Midbrain (tissue), 1 donor: ENCODE results near the gene FBXO42.

ENCODE experiments used
- DNase-seq: peaks from one replicate; lab custom pipeline; 2025; lab: John Stamatoyannopoulos, UW

The FBXO42 gene

DNA sequence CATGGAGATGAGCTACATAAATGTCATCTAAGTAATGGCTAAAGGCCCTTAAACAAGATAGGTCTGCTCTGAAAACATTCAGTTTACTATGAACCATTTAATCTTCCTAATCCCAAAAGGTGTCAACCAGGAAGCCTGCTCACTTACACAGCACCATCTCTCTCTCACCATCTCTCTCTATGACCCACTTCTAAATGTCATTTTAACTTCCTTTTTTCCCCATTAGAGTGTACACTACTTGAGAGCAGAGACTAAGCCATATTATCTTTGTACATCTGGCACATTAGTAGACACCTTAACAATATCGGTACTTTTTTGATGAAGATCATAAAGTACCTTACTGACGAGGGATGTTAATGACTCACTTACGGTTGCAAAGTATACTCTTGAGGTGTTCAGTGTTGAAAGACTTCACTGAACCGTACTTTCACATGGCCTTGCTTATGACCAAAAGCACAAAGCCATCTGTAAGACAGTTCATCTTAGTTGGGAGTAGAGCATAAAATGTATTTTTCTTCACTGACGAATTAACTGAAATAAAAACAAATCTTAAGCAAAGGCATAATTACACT, 25.4 kb downstream of the FBXO42 start:
- no peak for DNase-seq

DNA sequence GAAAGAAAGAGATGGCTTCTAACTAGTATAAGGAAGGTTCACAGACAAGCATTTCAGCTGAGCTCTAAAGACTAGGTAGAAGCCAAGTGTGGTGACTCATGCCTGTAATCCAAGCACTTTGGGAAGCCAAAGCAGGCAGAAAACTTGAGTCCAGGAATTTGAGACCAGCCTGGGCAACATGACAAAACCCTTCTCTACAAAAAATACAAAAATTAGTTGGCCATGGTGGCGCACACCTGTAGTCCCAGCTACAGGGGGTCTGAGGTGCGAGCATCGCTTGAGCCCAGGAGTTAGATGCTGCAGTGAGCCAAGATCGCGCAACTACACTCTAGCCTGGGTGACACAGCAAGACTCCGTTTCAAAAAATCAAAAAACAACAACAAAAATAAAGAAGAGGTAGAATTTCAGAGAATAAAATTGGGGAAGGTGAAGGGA, 27.8 kb downstream of the FBXO42 start:
- no peak for DNase-seq

DNA sequence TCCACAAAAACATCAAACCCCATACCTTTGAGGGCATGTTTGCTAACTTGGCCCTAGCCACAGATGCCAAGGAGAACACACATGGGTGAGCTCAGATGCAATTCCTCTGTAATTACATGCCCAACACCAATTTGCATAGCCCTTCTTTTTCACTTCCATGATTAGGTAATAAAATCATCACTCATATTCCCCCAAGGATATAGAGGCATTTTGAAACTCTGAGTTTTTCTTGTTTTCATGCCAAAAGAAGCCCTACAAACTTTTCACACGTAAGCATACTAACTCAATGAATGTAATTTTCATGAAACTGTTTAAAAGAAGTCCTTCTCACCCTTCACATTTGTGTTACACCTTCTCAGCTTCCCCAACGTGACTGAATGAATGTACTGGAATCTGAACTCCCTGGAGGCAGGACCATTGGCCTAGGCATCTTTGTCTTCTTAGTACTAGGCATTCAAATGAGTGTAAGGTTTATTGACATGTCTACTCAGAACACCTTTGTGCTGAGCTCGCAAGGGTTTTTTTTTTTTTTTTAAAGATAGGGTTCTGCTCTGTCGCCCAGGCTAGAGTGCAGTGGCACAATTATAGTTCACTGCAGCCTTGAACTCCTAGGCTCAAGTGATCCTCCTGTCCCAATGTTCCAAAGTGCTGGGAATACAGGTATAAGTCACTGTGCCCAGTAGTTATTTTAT, 31.0 kb downstream of the FBXO42 start:
- no peak for DNase-seq

DNA sequence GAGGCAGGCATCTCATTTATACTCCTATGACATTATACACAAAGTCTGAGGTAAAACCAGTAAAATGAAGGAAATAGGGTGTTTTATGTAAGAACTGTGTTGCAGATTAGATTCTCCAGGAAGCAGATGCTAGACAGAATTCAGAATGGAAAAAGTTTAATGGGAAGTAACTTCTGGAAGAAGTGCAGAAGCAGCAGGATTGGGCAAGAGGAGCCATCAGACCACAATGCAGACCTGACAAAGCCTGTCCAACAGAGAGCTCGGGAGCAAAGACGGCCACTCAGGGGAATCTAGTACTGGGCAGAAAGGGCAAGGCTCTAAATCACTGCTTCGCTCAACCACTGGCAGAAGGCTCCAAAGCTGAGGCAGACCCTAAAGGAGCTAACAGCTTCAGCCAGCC, 33.7 kb downstream of the FBXO42 start:
- no peak for DNase-seq

DNA sequence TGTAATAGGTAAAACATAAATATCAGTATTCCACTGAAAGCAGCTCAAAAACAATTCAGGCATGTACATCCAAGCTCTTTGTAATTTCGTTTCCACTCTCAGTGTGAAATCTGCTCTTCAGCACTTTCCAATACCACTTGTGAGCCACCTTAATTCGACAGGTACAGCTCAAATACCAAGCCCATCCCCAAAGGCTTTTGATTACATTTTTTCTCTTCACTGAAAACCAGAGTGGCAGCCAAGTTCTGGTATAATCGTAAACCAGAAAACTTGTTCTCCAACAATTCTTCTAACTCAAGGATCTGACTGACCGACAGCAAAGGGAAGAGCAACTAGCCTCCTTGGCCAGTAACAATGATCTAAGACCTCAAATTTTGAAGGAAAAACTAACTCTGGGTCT, 36.8 kb downstream of the FBXO42 start:
- no peak for DNase-seq

DNA sequence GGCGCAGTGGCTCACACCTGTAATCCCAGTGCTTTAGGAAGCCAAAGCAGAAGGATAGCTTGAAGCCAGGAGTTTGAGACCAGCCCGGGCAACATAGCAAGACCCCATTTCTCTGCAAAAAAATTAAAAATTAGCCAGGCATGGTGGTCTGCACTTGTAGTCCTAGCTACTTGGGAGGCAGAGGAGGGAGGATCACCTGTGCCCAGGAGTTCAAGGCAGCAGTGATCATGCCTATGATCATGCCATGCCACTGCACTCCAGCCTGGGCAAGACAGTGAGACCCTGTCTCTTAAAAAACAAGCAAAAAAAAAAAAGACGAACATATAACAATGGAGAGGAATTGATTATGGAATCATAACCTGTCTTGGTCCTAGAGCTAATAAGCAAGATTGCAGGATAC, 45.1 kb downstream of the FBXO42 start:
- no peak for DNase-seq

DNA sequence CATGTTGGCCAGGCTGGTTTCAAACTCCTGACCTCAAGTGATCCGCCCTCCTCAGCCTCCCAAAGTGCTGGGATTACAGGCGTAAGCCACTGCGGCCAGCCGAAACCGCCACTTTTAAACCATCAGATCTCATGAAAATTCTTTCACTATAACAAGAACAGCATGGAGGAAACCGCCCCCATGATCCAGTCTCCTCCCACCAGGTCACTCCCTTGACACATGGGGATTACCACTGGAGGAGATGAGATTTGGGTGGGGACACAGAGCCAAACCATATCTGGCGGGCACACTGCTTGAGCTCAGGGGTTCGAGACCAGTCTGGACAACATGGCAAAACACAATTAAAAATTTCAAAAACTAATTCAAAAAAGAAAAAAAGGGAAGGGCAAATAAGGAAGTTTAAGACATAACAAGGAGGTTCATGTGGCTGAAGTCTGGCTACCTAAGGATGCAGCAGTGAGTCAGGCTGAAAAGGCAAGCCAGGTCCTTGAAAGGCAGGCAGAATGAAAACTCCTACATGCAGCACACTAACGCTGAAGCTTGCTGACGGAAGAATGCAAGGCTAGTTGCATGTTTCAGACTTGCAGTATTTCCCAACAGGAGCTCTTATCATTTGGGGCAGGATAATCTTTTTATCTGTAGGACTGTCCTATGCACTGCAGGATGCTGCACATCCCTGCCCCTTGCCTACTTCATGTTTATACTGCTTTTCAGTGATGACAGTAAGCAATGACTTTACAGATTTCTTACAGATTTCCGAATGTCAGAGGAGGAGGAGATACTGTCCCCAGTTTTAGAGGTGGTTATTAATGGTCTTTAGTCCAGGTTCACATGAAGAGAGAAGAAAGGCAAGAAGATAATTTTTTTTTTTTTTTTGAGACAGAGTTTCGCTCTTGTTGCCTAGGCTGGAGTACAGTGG, 49.3 kb downstream of the FBXO42 start:
- no peak for DNase-seq

DNA sequence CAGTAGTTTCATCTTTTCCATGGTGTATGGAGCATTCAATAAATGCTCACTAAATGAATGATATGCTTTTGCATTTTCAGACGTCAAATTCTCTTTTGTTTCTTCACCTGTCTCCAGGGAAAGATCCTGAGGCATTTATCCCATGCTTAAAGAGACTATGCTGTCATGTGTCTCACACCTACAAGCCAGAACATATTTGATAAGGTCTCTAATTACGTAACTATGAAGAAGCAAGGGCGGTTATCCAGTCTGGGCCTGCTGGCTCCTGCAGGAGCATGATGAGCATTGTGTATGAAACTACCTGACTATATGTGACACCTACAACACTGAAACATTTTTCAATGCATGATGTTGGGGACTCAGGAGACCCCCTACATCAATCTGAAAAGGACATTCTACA, 51.8 kb downstream of the FBXO42 start:
- no peak for DNase-seq

DNA sequence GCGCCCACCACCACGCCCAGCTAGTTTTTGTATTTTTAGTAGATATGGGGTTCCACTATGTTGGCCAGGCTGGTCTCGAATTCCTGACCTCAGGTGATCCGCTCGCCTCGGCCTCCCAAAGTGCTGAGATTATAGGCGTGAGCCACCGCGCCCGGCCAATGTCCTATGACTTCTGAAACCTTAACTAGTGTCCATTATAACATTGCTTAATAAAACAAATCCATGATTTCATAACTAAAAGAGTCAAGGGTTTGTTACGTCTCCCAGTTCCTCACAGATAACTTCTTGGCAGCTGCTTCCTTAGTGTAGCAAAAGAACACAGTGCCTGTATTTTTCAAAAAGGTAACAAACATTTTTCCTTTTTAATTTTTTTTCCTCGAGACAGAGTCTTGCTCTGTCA, 53.6 kb downstream of the FBXO42 start:
- no peak for DNase-seq

DNA sequence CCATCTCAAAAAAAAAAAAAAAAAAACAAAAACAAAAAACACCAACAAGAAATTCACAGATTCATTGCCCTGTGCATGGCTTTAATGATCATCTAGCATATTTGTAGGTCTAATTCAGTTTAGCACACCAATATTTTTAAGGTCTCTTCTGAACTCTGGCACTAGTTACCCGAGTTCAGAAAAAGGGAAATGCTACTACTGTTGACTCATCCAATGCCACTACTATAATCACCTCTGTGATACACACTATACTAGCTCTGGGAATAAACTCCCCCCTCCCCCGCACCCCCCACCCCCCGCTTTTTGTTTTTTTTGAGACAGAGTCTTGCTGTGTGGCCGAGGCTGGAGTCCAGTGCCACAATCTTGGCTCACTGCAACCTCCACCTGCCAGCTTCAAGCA, 55.6 kb downstream of the FBXO42 start:
- no peak for DNase-seq

DNA sequence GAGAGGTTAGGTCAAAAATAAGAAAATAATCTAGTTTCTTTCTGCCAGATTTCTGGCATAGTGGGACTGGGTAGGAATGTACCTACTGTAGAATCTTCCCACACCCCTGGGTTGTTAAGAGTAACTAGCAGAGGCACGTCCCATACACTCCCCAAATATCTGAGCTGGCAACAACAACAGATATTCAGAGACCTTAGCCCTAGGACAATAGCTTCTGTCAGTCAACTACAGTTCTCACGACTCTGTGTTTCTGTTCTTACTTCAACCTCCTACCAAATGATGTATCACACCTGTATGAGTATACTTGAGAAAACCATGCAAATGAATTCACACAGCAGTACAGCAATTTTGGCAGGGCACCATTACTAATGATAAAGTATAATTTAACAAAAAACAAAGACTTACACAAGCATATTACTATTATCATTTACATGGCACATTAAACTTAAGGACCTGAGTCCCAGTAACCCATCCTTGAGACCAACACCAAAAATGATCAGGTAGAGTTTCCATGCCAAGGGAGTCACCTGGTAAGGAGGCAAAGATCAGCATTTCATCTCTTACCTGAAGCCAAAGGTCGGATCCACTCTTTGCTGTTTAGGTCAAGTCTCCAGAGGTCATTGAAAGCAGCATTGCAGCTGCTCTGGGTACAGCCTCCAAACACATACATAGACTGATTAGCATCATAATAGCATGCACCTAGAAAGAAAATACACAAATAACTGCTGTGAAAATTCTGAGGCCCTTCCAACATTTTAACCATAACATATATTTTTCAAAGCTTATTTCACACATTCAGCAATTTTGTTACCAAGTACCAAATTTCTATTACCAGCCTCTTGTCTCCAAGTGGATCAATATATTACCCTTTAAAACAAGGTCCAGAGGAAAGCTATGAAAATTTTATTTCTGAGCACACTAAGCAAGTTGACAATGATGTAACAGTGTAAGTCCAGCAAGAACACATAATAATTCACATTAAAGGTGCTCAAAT, 57.8 kb downstream of the FBXO42 start:
- no peak for DNase-seq

DNA sequence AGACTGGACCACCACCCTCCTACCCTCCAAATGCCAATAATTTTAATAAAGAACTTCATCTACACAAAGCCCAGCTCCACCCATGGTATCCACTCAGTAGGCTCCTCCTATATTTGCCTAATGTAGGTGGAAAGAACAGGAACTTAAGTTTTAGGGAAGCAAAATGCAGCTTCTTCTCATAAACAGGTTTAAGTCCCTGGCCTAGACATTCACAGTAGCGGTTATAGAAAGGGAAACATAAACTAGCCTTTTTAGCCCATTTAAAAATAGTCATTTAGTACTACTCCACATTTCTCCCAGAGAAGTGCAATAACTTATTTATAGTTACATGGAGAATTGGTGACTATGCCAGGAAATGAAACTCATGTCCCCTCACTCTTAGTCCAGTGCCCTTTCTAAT, 58.7 kb downstream of the FBXO42 start:
- no peak for DNase-seq

DNA sequence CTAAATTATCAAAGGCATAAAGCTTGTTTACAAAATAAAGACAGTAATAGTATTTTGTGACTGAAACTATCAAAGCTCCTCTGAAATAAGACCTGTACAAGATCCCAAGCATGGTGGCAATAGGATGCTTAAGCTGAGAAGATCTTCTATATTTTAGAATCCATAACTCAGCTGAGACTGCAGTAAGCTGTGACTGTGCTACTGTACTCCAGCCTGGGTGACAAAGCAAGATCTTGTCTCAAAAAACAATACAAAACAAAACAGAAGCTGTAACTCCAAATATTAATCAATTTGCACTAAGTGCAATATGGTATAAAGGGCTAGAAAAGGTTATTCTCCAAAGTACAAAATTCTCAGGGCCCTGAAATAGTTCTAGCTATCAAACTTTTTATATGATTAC, 59.5 kb downstream of the FBXO42 start:
- no peak for DNase-seq

DNA sequence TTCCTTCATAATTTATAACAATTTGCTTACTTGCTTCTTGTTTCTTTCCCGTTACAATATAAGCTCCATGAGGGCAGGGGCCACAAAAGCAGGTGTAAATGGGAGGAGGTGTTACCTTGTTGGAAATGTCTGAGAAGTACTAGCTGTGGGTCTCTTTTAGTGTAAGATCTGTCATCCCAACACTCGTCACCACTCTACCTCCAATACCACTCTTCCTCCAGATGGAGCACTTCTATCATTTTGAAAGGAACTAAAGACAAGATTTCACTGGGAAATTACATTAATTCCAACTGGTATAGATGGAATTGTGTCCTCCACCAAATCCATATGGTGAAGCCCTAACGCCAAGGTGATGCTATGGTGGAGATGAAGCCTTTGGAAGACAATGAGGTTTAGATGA, 62.3 kb downstream of the FBXO42 start:
- no peak for DNase-seq

DNA sequence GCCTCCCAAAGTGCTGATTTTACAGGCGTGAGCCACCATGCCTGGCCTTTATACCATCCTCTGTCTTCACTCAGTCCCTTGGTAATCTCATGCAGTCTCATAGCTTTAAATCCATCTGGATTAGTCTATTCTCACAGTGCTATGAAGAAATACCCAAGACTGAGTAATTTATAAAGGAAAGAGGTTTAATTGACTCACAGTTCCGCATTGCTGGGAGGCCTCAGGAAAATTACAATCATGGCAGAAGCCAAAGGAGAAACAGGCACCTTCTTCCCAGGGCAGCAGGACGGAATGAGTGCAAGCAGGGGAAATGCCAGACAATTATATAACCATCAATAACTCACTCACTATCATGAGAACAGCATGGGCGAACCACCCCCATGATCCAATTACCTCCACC, 66.2 kb downstream of the FBXO42 start:
- DNase-seq, result no peak

DNA sequence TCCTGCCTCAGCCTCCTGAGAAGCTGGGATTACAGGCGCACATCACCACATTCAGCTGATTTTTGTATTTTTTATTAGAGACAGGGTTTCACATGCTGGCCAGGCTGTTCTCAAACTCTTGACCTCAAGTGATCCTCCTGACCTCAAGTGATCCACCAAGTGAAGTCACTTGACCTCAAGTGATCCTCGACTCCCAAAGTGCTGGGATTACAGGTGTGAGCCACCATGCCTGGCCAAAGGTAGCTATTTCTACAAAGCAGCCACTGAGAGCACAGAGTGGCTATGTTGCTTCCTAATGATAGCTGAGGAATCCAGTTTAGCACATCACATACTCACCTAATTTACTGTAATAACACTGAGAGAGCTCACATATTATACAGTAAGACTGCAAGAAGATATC, 70.5 kb downstream of the FBXO42 start:
- no peak for DNase-seq

DNA sequence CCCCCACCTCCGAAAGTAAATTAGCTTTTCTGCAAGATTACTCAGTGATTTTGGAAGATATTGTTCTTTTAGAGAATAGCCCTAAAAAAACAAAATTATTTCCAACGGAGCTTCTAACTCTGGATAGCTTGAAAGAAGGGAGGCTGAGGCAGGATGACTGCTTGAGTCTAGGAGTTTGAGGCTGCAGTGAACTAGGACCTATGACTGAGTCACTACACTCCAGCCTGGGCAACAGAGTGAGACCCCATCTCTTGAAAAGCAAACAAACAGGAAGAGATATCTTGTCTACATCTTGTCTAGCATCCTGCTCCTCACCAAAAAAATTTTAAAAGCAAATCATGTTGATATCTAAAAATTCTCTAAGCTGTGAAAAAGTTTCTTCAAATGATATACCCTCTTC, 73.1 kb downstream of the FBXO42 start:
- DNase-seq, result no peak

DNA sequence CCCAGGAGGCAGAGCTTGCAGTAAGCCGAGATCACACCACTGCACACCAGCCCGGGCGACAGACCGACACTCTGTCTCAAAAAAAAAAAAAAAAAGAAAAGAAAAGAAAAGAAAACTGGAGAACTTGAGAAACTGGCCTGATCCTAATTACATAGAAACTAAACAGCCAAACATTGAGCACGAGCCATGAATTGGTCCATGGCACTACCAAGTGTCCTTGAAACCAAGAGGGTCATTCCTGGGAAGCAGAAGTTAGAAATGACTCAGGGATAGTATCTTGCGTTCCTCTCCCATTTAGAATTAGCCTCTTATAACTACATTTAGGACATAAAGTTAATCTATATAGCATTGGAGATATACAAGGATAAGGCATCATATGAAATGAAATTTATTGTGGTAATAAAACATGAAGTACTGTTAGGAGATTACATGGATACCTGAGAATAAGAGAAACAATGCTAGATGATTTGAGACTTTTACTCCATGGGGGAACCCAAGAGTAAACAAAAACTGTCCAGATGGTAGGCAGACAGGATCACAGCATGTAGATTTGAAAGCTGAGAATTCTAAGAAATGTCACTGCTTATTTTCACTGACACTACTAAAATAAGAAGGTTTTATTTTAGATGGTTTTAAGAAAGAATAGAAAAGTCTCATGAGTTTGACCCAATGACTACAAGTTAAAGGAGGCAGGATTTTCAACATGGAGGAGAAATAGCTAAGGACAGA, 75.8 kb downstream of the FBXO42 start:
- DNase-seq, result no peak

DNA sequence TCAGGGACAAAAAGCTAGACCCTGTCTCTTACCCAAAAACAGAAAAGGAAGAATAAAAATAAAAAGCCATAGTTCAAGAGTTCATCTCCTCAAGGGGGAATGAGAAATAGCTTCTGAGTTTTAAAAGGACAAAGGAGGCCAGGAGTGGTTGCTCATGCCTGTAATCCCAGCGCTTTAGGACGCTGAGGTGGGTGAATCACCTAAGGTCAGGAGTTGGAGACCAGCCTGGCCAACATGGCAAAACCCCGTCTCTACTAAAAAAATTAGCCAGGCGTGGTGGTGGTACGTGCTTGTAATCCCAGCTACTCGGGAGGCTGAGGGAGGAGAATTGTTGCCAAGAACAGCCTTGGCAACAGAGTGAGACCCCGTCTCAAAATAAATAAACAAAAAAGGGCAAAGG, 76.7 kb downstream of the FBXO42 start:
- DNase-seq, result no peak

DNA sequence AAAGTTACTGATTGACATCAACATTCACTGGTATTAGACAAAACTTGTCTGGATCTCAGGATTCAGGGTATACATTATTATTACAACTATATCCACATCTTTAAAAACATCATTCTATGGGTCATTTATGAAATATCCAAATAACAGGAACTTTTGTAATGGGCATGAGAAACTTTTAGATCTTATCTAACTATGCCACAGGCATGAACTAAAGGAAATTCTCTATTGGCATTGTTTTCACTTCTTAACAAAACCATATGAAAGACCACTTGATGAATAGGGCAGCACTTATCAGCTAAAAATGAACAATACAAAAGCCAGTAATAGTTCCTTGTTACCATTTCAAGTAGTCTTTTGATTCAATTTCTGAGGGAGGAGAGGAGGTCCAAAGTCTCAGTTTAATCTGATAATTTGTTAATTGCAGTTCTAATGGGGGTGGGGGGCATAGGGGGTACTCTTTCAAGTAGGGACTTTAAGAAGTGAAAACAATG, 84.5 kb downstream of the FBXO42 start:
- no peak for DNase-seq
